SU-DHL-6 (cell line): ENCODE results near the gene REXO1.

Source experiments
- H2AFZ ChIP-seq: fragments of 200-600 bp; sonication (generic); 2 replicates; pipeline ENCODE4 v1.6.1; 2014; ENCODE audit warnings: low read depth, mild to moderate bottlenecking, moderate library complexity, mixed read lengths, antibody characterized with exemption, low read length; ENCODE audit not compliant: severe bottlenecking
- H3F3A ChIP-seq: fragments of 200-600 bp; shearing (Covaris generic); 2 replicates; pipeline ENCODE4 v1.6.0; 2016; ENCODE audit warnings: antibody characterized with exemption, mild to moderate bottlenecking; ENCODE audit not compliant: insufficient read depth
- H3K27ac ChIP-seq: fragments of 200-600 bp; sonication (generic); 2 replicates; pipeline ENCODE4 v1.5.1; 2016; ENCODE audit warnings: low read depth, mild to moderate bottlenecking, low read length, moderate library complexity, mixed read lengths
- H3K27me3 ChIP-seq: fragments of 200-600 bp; sonication (generic), shearing (Covaris generic); 2 replicates; pipeline ENCODE4 v1.6.0; 2014; ENCODE audit warnings: mild to moderate bottlenecking, low read length
- H3K36me3 ChIP-seq: fragments of 200-600 bp; sonication (generic); 2 replicates; pipeline ENCODE4 v1.6.1; 2014; ENCODE audit warnings: mild to moderate bottlenecking, low read length, mixed read lengths
- H3K4me2 ChIP-seq: fragments of 300-600, 200-600 bp; shearing (Covaris generic), sonication (generic); 2 replicates; pipeline ENCODE4 v1.6.0; 2014; ENCODE audit warnings: low read length, low read depth, mild to moderate bottlenecking; ENCODE audit not compliant: poor library complexity, severe bottlenecking
- H3K4me3 ChIP-seq: fragments of 200-600 bp; sonication (generic); 2 replicates; pipeline ENCODE4 v1.5.1; 2014; ENCODE audit warnings: antibody characterized with exemption, low read length, mild to moderate bottlenecking, mixed read lengths; ENCODE audit not compliant: insufficient read depth, poor library complexity, severe bottlenecking
- H3K79me2 ChIP-seq: fragments of 200-600 bp; sonication (generic); 2 replicates; pipeline ENCODE4 v1.6.1; 2014; ENCODE audit warnings: mild to moderate bottlenecking, low read length, moderate library complexity; ENCODE audit not compliant: insufficient read depth
- H3K9ac ChIP-seq: fragments of 200-600 bp; sonication (generic); 2 replicates; pipeline ENCODE4 v1.7.0; 2014; ENCODE audit warnings: mild to moderate bottlenecking, low read length
- H3K9me2 ChIP-seq: fragments of 200-600 bp; sonication (generic); replicated peaks from 2 replicates; pipeline ENCODE4 v1.6.1; 2014; ENCODE audit warnings: low read length; ENCODE audit not compliant: insufficient read depth
- H3K9me3 ChIP-seq: fragments of 200-600 bp; sonication (generic); 2 replicates; pipeline ENCODE4 v1.6.1; 2014; ENCODE audit warnings: low read length, mixed read lengths; ENCODE audit not compliant: insufficient read depth
- H4K20me1 ChIP-seq: fragments of 200-600 bp; sonication (generic); 2 replicates; pipeline ENCODE4 v1.6.1; 2014; ENCODE audit warnings: low read depth, mild to moderate bottlenecking, antibody characterized with exemption, low read length, moderate library complexity, mixed read lengths
- CTCF ChIP-seq: fragments of 200-600 bp; sonication (generic); IDR thresholded peaks from one replicate; pipeline ENCODE4 v1.5.1; 2017; ENCODE audit warnings: antibody characterized with exemption, mild to moderate bottlenecking, low read length, moderate library complexity; ENCODE audit not compliant: insufficient read depth, poor library complexity, severe bottlenecking
- EZH2phosphoT487 ChIP-seq: fragments of 200-600 bp; sonication (generic), shearing (Covaris generic); conservative IDR thresholded peaks from 2 replicates; pipeline ENCODE4 v1.6.1; 2018; ENCODE audit warnings: mild to moderate bottlenecking, antibody characterized with exemption, low read length, moderate library complexity, mixed read lengths

REXO1 gene

GRCh38 chr19:1766800-1767352 is 81.4 kb downstream of the REXO1 start:
- Histone ChIP-seq H3K9me3 (no peaks in the 10 kb centered on the region; the same call in 1 of the 2 replicates), H3K79me2 (no peaks in the 10 kb centered on the region), H3K4me3 (no peak overlapping the region), H3K9me2 (no peaks in the 10 kb centered on the region), H3K27me3 (peaks cover 3% of the 10 kb centered on the region; the same call in 1 of the 2 replicates), H2AFZ (no peak overlapping the region), H4K20me1 (no peaks in the 10 kb centered on the region), H3F3A (no peaks in the 10 kb centered on the region), H3K4me2 (no peak overlapping the region), H3K27ac (no peak overlapping the region), H3K9ac (no peak overlapping the region), H3K36me3 (no peaks in the 10 kb centered on the region)
- TF ChIP-seq EZH2phosphoT487, result no peak
- TF ChIP-seq CTCF, result no peak

GRCh38 chr19:1765904-1766799 is 82.1 kb downstream of the REXO1 start:
- Histone ChIP-seq H3K36me3 (no peaks in the 10 kb centered on the region), H3K9me2 (no peaks in the 10 kb centered on the region), H3F3A (no peaks in the 10 kb centered on the region), H3K9me3 (no peaks in the 10 kb centered on the region; the same call in 1 of the 2 replicates), H2AFZ (no peak overlapping the region), H3K27ac (no peak overlapping the region), H4K20me1 (no peaks in the 10 kb centered on the region), H3K4me3 (no peak overlapping the region), H3K9ac (no peak overlapping the region), H3K27me3 (peaks cover 3% of the 10 kb centered on the region; the same call in 1 of the 2 replicates), H3K4me2 (no peak overlapping the region), H3K79me2 (no peaks in the 10 kb centered on the region)
- no peak for TF ChIP-seq CTCF
- TF ChIP-seq EZH2phosphoT487, result no peak
